Measurements from ENCODE around the gene SPTAN1. TPM values are rescaled to one million over a fixed set of nuclear protein-coding genes. Genes with fewer than 3 reads are reported as not detected.

The SPTAN1 gene
- total and polyA plus RNA-seq, 2 donors (not counting 3 experiments of a cell fraction or from before 2014, with no cell fraction given), result 408 to 502 TPM

GRCh38 chr9:128593039-128593438 is 40.7 kb downstream of the SPTAN1 start:
- Histone ChIP-seq H3K9me3 (replicated peaks; ENCODE audit: control insufficient read depth, insufficient read depth, low read length) (no peaks in the 10 kb centered on the region), H3K4me1 (ENCODE audit: control insufficient read depth, extremely low read depth, insufficient read depth, low read length) (no peaks in the 10 kb centered on the region), H3K27me3 (ENCODE audit: control insufficient read depth in 2 of 2, insufficient read depth in 2 of 2, low read length in 2 of 2) (no peaks in the 10 kb centered on the region), H3K79me2 (ENCODE audit: control insufficient read depth, insufficient read depth, low read length) (no peaks in the 10 kb centered on the region), H3K4me2 (ENCODE audit: insufficient read depth, low read length) (no peak overlapping the region), H3K27ac (ENCODE audit: insufficient read depth, low read depth, low read length) (no peak overlapping the region), H3K36me3 (ENCODE audit: control insufficient read depth in 2 of 2, extremely low read depth in 1 of 2, insufficient read depth in 2 of 2, low read length in 2 of 2) (peaks cover 32 to 66% of the 10 kb centered on the region in 2 experiments), H3K9me1 (replicated peaks; ENCODE audit: control insufficient read depth, extremely low read depth, insufficient read depth, low read length) (no peaks in the 10 kb centered on the region), H3K9ac (replicated peaks; ENCODE audit: extremely low read depth, insufficient read depth, low read length) (no peak overlapping the region), H4K20me1 (replicated peaks; ENCODE audit: control insufficient read depth, extremely low read depth, insufficient read depth, low read length) (no peaks in the 10 kb centered on the region), H3K4me3 (replicated peaks in 1 of 3; ENCODE audit: insufficient read depth in 1 of 3, low read depth in 1 of 3, low read length in 3 of 3) (no peak overlapping the region), H2AFZ (ENCODE audit: low read depth, low read length) (no peak overlapping the region)
- no TSS peak for BruUV-seq (replicated peaks)
- CTCF ChIA-PET, result no interaction called here
- intact Hi-C loops (cut with micrococcal nuclease), result no loop called here
- no peak for TF ChIP-seq MYC (IDR thresholded peaks at IDR 0.05; ENCODE audit: low read depth, low read length)
- no peak for TF ChIP-seq GATA2 (IDR thresholded peaks at IDR 0.05; ENCODE audit: insufficient read depth, insufficient read length, low read depth, low read length)
- TF ChIP-seq EZH2 (IDR thresholded peaks at IDR 0.05; ENCODE audit: borderline replicate concordance, low read depth, low read length, severe bottlenecking), result no peak
- TF ChIP-seq FOS (IDR thresholded peaks at IDR 0.05; ENCODE audit: borderline replicate concordance, insufficient read depth, low read length), result no peak
- no peak for TF ChIP-seq JUN (IDR thresholded peaks at IDR 0.05; ENCODE audit: borderline replicate concordance, insufficient read depth, insufficient read length, low read depth)
- no peak for TF ChIP-seq POLR2AphosphoS5 (IDR thresholded peaks at IDR 0.05; ENCODE audit: insufficient read depth, low read depth, low read length)
- TF ChIP-seq, protein P1, sequence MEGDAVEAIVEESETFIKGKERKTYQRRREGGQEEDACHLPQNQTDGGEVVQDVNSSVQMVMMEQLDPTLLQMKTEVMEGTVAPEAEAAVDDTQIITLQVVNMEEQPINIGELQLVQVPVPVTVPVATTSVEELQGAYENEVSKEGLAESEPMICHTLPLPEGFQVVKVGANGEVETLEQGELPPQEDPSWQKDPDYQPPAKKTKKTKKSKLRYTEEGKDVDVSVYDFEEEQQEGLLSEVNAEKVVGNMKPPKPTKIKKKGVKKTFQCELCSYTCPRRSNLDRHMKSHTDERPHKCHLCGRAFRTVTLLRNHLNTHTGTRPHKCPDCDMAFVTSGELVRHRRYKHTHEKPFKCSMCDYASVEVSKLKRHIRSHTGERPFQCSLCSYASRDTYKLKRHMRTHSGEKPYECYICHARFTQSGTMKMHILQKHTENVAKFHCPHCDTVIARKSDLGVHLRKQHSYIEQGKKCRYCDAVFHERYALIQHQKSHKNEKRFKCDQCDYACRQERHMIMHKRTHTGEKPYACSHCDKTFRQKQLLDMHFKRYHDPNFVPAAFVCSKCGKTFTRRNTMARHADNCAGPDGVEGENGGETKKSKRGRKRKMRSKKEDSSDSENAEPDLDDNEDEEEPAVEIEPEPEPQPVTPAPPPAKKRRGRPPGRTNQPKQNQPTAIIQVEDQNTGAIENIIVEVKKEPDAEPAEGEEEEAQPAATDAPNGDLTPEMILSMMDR (IDR thresholded peaks at IDR 0.05; ENCODE audit: extremely low read depth in 1 of 2, insufficient read depth in 1 of 2, low read depth in 1 of 2, low read length in 2 of 2), result no peak
- no peak for TF ChIP-seq POLR2A (IDR thresholded peaks at IDR 0.05; ENCODE audit: low read depth, low read length)
- TF ChIP-seq, protein P2, sequence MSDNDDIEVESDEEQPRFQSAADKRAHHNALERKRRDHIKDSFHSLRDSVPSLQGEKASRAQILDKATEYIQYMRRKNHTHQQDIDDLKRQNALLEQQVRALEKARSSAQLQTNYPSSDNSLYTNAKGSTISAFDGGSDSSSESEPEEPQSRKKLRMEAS (IDR thresholded peaks at IDR 0.05; ENCODE audit: insufficient read depth, insufficient read length), result no peak
- POLR2A ChIA-PET, result no interaction called here
- FAIRE-seq (no peak), DNase-seq (ENCODE audit: low read depth, low spot score) (no peak)
- dilution Hi-C loops (cut with MboI; ENCODE audit: extremely low pct_ligation_motif_present, low sequenced_read_pairs), result no loop called here

Data from endothelial cell of umbilical vein (primary cell).